Central memory CD8-positive, alpha-beta T cell (primary cell): ENCODE data around the gene MEG3.

Experiments
- ATAC-seq: fragments of 150-1000 bp; cut with Tn5 transposase; replicated peaks from 2 replicates; pipeline ENCODE4 v1.10.0; 2022; ENCODE audit warnings: mild to moderate bottlenecking, moderate FRiP score, moderate number of reproducible peaks; ENCODE audit not compliant: poor library complexity, severe bottlenecking; ENCODE audit errors: extremely low read depth
- DNase-seq, 2 donors: peaks; one replicate each; pipeline ENCODE4 v3.0.0; 2021; ENCODE audit warnings: low spot score in 2 of 2
- H3K27ac Mint-ChIP-seq: one replicate; pipeline ENCODE4 v1.8.0; 2022; ENCODE audit warnings: low read depth, mild to moderate bottlenecking, moderate library complexity, mixed read lengths
- H3K27me3 Mint-ChIP-seq: one replicate; pipeline ENCODE4 v1.8.0; 2022; ENCODE audit warnings: mixed read lengths
- H3K36me3 Mint-ChIP-seq: one replicate; pipeline ENCODE4 v1.8.0; 2022; ENCODE audit warnings: mild to moderate bottlenecking, moderate library complexity, mixed read lengths; ENCODE audit not compliant: insufficient read depth
- H3K4me1 Mint-ChIP-seq: one replicate; pipeline ENCODE4 v1.8.0; 2022; ENCODE audit warnings: mixed read lengths
- H3K4me3 Mint-ChIP-seq: one replicate; pipeline ENCODE4 v1.8.0; 2022; ENCODE audit warnings: mild to moderate bottlenecking, moderate library complexity, mixed read lengths
- H3K9me3 Mint-ChIP-seq: one replicate; pipeline ENCODE4 v1.8.0; 2022; ENCODE audit warnings: mixed read lengths

The MEG3 gene

GRCh38 chr14:100883789-100884101 lies 57.8 kb downstream of the MEG3 start:
- H3K9me3 Mint-ChIP-seq: no peaks in the 10 kb centered on the region
- H3K36me3 Mint-ChIP-seq: no peaks in the 10 kb centered on the region
- ATAC-seq: no peak
- peaks cover 31% of the 10 kb centered on the region for H3K27me3 Mint-ChIP-seq
- DNase-seq: no peak
- no peaks in the 10 kb centered on the region for H3K4me1 Mint-ChIP-seq
- no peak overlapping the region for H3K27ac Mint-ChIP-seq
- no peak overlapping the region for H3K4me3 Mint-ChIP-seq

- no peaks in the 10 kb centered on the region for H3K9me3 Mint-ChIP-seq
- H3K4me1 Mint-ChIP-seq: no peaks in the 10 kb centered on the region
- DNase-seq (no peak), ATAC-seq (no peak)
- peaks cover 37% of the 10 kb centered on the region for H3K27me3 Mint-ChIP-seq
- no peak overlapping the region for H3K27ac Mint-ChIP-seq
- no peak overlapping the region for H3K4me3 Mint-ChIP-seq
- H3K36me3 Mint-ChIP-seq: no peaks in the 10 kb centered on the region
These were observed 58.5 kb downstream of the MEG3 start for GRCh38 chr14:100884456-100884855.

- no peak for ATAC-seq
- Mint-ChIP-seq H3K27me3 (peaks cover 41% of the 10 kb centered on the region), H3K9me3 (no peaks in the 10 kb centered on the region), H3K36me3 (no peaks in the 10 kb centered on the region), H3K4me1 (no peaks in the 10 kb centered on the region), H3K27ac (no peak overlapping the region), H3K4me3 (no peak overlapping the region)
- DNase-seq: no peak
These were observed 59.3 kb downstream of the MEG3 start for GRCh38 chr14:100885196-100885595.

GRCh38 chr14:100885617-100886016 lies 59.7 kb downstream of the MEG3 start:
- no peak for ATAC-seq
- DNase-seq: no peak
- H3K27ac Mint-ChIP-seq: no peak overlapping the region
- H3K4me1 Mint-ChIP-seq: no peaks in the 10 kb centered on the region
- peaks cover 41% of the 10 kb centered on the region for H3K27me3 Mint-ChIP-seq
- H3K4me3 Mint-ChIP-seq: no peak overlapping the region
- H3K9me3 Mint-ChIP-seq: no peaks in the 10 kb centered on the region
- H3K36me3 Mint-ChIP-seq: no peaks in the 10 kb centered on the region

- H3K4me1 Mint-ChIP-seq: no peaks in the 10 kb centered on the region
- peaks cover 56% of the 10 kb centered on the region for H3K27me3 Mint-ChIP-seq
- ATAC-seq: no peak
- no peak for DNase-seq
- H3K4me3 Mint-ChIP-seq: no peak overlapping the region
- no peaks in the 10 kb centered on the region for H3K9me3 Mint-ChIP-seq
- no peak overlapping the region for H3K27ac Mint-ChIP-seq
- H3K36me3 Mint-ChIP-seq: no peaks in the 10 kb centered on the region
These were observed 61.9 kb downstream of the MEG3 start for GRCh38 chr14:100887728-100888335.

- no peaks in the 10 kb centered on the region for H3K9me3 Mint-ChIP-seq
These were observed 62.9 kb downstream of the MEG3 start for GRCh38 chr14:100888789-100889315.

GRCh38 chr14:100889641-100890040 lies 63.7 kb downstream of the MEG3 start:
- Mint-ChIP-seq H3K27me3 (peaks cover 56% of the 10 kb centered on the region), H3K36me3 (no peaks in the 10 kb centered on the region), H3K4me1 (no peaks in the 10 kb centered on the region), H3K27ac (no peak overlapping the region), H3K9me3 (no peaks in the 10 kb centered on the region), H3K4me3 (no peak overlapping the region)
- no peak for ATAC-seq
- no peak for DNase-seq

More at GRCh38 chr14:100888789-100889315, 62.9 kb downstream of the MEG3 start:
- H3K4me3 Mint-ChIP-seq: no peak overlapping the region
- DNase-seq: no peak
- no peaks in the 10 kb centered on the region for H3K36me3 Mint-ChIP-seq
- H3K4me1 Mint-ChIP-seq: no peaks in the 10 kb centered on the region
- no peak overlapping the region for H3K27ac Mint-ChIP-seq
- no peak for ATAC-seq
- peaks cover 56% of the 10 kb centered on the region for H3K27me3 Mint-ChIP-seq

GRCh38 chr14:100890061-100890850 lies 64.3 kb downstream of the MEG3 start:
- DNase-seq (no peak), ATAC-seq (no peak)
- H3K4me3 Mint-ChIP-seq: no peak overlapping the region
- peaks cover 56% of the 10 kb centered on the region for H3K27me3 Mint-ChIP-seq
- no peaks in the 10 kb centered on the region for H3K36me3 Mint-ChIP-seq
- H3K27ac Mint-ChIP-seq: no peak overlapping the region
- no peaks in the 10 kb centered on the region for H3K4me1 Mint-ChIP-seq
- no peaks in the 10 kb centered on the region for H3K9me3 Mint-ChIP-seq

GRCh38 chr14:100891051-100891450 lies 65.1 kb downstream of the MEG3 start:
- Mint-ChIP-seq H3K27ac (no peak overlapping the region), H3K9me3 (no peaks in the 10 kb centered on the region), H3K27me3 (peaks cover 56% of the 10 kb centered on the region), H3K4me1 (no peaks in the 10 kb centered on the region), H3K36me3 (no peaks in the 10 kb centered on the region), H3K4me3 (no peak overlapping the region)
- DNase-seq (no peak), ATAC-seq (no peak)

GRCh38 chr14:100891501-100892445 lies 65.9 kb downstream of the MEG3 start:
- H3K4me3 Mint-ChIP-seq: no peak overlapping the region
- H3K27me3 Mint-ChIP-seq: peaks cover 61% of the 10 kb centered on the region
- no peaks in the 10 kb centered on the region for H3K36me3 Mint-ChIP-seq
- H3K27ac Mint-ChIP-seq: no peak overlapping the region
- no peak for ATAC-seq
- H3K4me1 Mint-ChIP-seq: no peaks in the 10 kb centered on the region
- no peaks in the 10 kb centered on the region for H3K9me3 Mint-ChIP-seq
- DNase-seq: no peak

GRCh38 chr14:100892496-100893227 lies 66.7 kb downstream of the MEG3 start:
- Mint-ChIP-seq H3K27ac (no peak overlapping the region), H3K4me1 (no peaks in the 10 kb centered on the region), H3K4me3 (no peak overlapping the region), H3K9me3 (no peaks in the 10 kb centered on the region), H3K36me3 (no peaks in the 10 kb centered on the region), H3K27me3 (peaks cover 70% of the 10 kb centered on the region)
- DNase-seq (no peak), ATAC-seq (no peak)

GRCh38 chr14:100893228-100893601 lies 67.3 kb downstream of the MEG3 start:
- Mint-ChIP-seq H3K4me3 (no peak overlapping the region), H3K4me1 (no peaks in the 10 kb centered on the region), H3K36me3 (no peaks in the 10 kb centered on the region), H3K9me3 (no peaks in the 10 kb centered on the region), H3K27ac (no peak overlapping the region), H3K27me3 (peaks cover 67% of the 10 kb centered on the region)
- ATAC-seq: no peak
- no peak for DNase-seq
